Kidney epithelial cell (primary cell): Measurements from ENCODE around the gene IRF2. TPM values are rescaled to one million over a fixed set of nuclear protein-coding genes. Genes with fewer than 3 reads are reported as not detected.

ENCODE experiments used
- DNase-seq: peaks from one replicate; pipeline ENCODE4 v3.0.0-alpha.2; 2010; ENCODE audit warnings: low read depth
- H3K27me3 ChIP-seq: 2 replicates; pipeline ENCODE4 v1.6.0; 2011; ENCODE audit warnings: low read length; ENCODE audit not compliant: control insufficient read depth, insufficient read depth
- H3K36me3 ChIP-seq: 2 replicates; pipeline ENCODE4 v1.5.1; 2011; ENCODE audit warnings: low read length; ENCODE audit not compliant: control insufficient read depth, insufficient read depth
- H3K4me3 ChIP-seq: 2 replicates; pipeline ENCODE4 v1.5.1; 2011; ENCODE audit warnings: low read depth, mild to moderate bottlenecking, control low read depth, low read length
- total RNA-seq: library from RNA; depleted of rRNA; stranded (reverse); fragments of >200 nt; gene quantifications from 2 replicates; pipeline ENCODE4 v1.2.3, GENCODE V29; 2015
- TF ChIP-seq, protein P1 (sequence below): IDR thresholded peaks from 2 replicates; pipeline ENCODE4 v1.5.1; 2011; ENCODE audit warnings: mild to moderate bottlenecking, moderate library complexity, low read length, control low read depth, inconsistent platforms; ENCODE audit not compliant: insufficient read depth, poor library complexity, severe bottlenecking

The IRF2 gene
- total RNA-seq, 1 donor from 2014 or later: 30.4 TPM

DNA sequence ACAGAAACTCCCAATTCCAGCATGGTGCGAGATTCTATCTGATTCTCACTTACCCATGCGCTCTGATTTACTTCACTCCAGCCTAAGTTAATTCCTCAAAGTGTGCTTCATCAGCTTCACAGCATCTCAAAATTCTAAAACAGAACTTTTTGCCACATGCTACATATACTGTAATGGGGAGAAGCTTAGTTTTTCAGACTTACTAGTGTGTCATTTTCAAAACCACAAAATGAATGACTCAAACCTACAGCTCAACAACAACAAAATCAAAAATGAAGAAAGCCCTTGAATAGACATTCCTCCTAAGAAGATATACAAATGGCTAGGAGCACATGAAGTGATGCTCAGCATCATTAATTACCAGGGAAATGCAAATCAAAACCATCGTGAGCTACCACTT is 14.9 kb downstream of the IRF2 start:
- H3K27me3 ChIP-seq: no peaks in the 10 kb centered on the region
- no peak overlapping the region for H3K4me3 ChIP-seq
- no peak for DNase-seq
- TF ChIP-seq, protein P1, sequence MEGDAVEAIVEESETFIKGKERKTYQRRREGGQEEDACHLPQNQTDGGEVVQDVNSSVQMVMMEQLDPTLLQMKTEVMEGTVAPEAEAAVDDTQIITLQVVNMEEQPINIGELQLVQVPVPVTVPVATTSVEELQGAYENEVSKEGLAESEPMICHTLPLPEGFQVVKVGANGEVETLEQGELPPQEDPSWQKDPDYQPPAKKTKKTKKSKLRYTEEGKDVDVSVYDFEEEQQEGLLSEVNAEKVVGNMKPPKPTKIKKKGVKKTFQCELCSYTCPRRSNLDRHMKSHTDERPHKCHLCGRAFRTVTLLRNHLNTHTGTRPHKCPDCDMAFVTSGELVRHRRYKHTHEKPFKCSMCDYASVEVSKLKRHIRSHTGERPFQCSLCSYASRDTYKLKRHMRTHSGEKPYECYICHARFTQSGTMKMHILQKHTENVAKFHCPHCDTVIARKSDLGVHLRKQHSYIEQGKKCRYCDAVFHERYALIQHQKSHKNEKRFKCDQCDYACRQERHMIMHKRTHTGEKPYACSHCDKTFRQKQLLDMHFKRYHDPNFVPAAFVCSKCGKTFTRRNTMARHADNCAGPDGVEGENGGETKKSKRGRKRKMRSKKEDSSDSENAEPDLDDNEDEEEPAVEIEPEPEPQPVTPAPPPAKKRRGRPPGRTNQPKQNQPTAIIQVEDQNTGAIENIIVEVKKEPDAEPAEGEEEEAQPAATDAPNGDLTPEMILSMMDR: no peak
- H3K36me3 ChIP-seq: no peaks in the 10 kb centered on the region

DNA sequence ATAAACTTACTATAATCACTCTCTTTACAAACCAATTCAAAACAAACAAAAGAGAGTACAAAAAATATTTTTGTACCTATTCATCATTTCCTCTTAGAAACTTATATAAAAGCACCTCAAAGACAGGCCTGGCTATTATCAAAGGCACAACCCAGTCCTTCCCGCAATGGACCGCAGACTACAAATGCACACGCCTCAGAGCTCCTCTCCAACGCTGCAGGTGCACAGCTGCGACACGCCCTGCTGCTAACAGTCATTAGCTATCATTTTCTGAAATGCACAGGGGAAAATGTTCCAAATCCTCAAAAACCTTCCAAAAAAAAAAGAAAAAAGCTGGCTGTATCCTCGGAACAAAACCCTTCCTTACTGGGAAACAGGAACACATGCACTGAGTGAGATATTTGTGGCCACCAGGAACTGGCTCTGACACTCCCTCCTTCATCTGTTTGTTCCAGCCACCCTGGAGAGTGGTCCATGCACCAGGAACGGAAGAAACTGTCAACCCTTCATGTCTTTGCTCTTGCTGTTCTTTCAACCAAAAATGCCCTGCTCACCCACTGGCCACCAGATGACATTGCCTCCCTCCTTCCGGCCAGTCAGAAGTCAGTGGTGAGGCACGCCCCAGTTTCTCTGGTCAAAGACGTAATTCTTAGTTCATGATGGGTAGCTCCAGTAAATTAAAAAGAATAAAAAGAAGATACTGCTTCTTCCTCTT is 16.7 kb downstream of the IRF2 start:
- no peaks in the 10 kb centered on the region for H3K27me3 ChIP-seq
- no peaks in the 10 kb centered on the region for H3K36me3 ChIP-seq
- no peak overlapping the region for H3K4me3 ChIP-seq
- TF ChIP-seq, protein P1: no peak
- DNase-seq: no peak

DNA sequence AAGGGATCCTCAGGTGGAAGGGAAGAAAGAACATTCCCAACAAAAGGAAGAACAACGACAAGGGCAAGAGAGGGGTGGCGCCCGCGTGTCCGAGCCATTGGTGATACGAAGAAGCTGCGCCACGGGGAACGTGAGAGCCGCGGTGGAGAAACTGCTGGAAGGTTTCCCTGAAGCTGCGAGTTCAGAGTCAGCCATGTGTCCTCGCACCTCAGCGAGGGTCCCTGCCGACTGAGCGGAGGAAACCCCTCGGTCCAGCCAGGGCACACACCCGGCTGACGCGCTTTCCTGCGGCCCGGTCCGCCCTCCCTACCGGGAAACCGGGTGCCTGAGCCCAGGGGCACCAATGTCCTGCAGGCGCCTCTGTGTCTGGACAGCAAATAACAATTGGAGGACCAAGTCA is 18.0 kb downstream of the IRF2 start:
- Histone ChIP-seq H3K4me3 (no peak overlapping the region), H3K27me3 (no peaks in the 10 kb centered on the region), H3K36me3 (no peaks in the 10 kb centered on the region)
- DNase-seq: no peak
- TF ChIP-seq, protein P1: no peak

DNA sequence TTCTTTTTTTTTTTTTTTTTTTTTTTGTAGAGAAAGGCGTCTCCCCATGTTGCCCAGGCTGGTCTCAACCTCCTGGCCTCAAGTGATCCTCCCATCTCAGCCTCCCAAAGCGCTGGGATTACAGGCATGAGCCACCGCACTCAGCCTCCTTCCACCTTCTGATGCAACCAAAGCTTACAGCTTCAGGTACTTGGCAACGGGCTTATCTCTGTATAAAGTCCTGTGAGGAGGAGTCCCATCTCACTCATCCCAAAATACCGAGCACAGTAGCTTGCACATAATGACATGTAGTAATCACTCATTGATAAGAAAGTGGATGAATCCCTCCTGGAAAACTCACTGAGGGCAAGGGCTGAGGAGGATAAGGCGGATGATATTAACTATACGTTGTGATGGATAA is 19.1 kb downstream of the IRF2 start:
- Histone ChIP-seq H3K4me3 (no peak overlapping the region), H3K27me3 (no peaks in the 10 kb centered on the region), H3K36me3 (no peaks in the 10 kb centered on the region)
- no peak for DNase-seq
- TF ChIP-seq, protein P1: no peak

DNA sequence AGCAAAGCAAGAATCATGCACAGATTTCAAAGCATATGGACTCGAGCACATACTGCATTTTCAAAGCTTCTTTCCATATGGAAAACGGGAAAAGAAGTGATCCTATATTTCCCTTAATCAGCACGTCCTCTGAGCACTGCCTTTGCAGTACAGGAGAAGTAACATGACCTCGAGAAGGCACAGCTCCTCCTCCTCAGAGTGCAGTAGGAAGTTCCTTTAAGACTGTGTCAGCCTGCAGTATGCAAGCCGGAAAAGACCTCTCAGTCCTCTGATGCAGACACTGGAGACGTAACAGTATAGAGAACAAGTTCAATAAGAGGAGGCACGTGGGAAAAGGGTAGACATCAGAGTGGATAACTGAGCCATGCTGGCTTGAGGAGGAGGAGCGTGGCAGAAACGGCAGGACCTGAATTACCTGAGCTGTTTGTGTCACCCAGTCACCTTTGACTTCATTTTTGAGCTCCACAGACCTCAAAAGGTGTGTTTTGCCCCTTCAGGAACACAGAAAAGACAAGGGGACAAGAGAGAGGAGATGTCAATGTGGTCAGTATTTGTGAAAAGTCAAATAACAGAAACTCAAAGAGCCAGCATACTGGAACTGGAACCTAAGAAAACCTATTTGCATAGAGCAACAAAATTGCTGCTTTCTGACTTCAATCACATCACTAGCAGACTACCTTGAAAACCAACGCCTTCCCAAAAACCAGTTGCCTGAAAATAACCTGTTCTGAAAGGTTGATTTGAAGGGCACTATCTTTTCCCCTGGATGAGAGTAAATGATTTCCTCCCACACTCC is 20.8 kb downstream of the IRF2 start:
- no peaks in the 10 kb centered on the region for H3K36me3 ChIP-seq
- no peak overlapping the region for H3K4me3 ChIP-seq
- no peak for DNase-seq
- TF ChIP-seq, protein P1: no peak
- no peaks in the 10 kb centered on the region for H3K27me3 ChIP-seq
